Esophagus muscularis mucosa (tissue), 4 donors: ENCODE data around the gene LRRC34. TPM values are rescaled to one million over a fixed set of nuclear protein-coding genes. Genes with fewer than 3 reads are reported as not detected.

Source experiments
- DNase-seq: peaks from one replicate; pipeline ENCODE4 v3.0.0-alpha.2; 2017; ENCODE audit errors: extremely low spot score
- H3K27ac ChIP-seq, 4 donors: fragments of 200-600 bp; sonication (generic); replicated peaks in 1 of 4; 1 replicate in 3 of 4; 2 replicates in 1 of 4; pipeline ENCODE4 v1.5.1; 2016 to 2019; ENCODE audit warnings: mild to moderate bottlenecking in 1 of 4
- H3K27me3 ChIP-seq, 4 donors: fragments of 200-600 bp; sonication (generic); one replicate each; pipeline versions ENCODE4 v1.5.1 to v1.6.0; 2016 to 2019
- H3K36me3 ChIP-seq, 4 donors: fragments of 200-600 bp; sonication (generic); one replicate each; pipeline ENCODE4 v1.5.1; 2016 to 2019
- H3K4me1 ChIP-seq, 4 donors: fragments of 200-600 bp; sonication (generic); one replicate each; pipeline ENCODE4 v1.5.1; 2016 to 2019
- H3K4me3 ChIP-seq, 4 donors: fragments of 200-600 bp; sonication (generic); 1 replicate in 2 of 4; 2 replicates in 2 of 4; pipeline ENCODE4 v1.5.1; 2016 to 2019; ENCODE audit warnings: mild to moderate bottlenecking in 4 of 4, moderate library complexity in 1 of 4
- H3K9me3 ChIP-seq, 4 donors: fragments of 200-600 bp; sonication (generic); 1 replicate in 3 of 4; 2 replicates in 1 of 4; pipeline ENCODE4 v1.5.1; 2016 to 2019
- CTCF ChIP-seq, 3 experiments: fragments of 200-600 bp in 2 of 3; fragments of 450-650 bp in 1 of 3; sonication (generic) in 2 of 3; IDR thresholded peaks; one replicate each; pipeline ENCODE4 v1.5.1; 2017 to 2019; ENCODE audit warnings: antibody characterized with exemption in 3 of 3, mild to moderate bottlenecking in 2 of 3, moderate library complexity in 1 of 3
- EP300 ChIP-seq: sonication (generic); formaldehyde crosslinking; IDR thresholded peaks from one replicate; pipeline ENCODE4 v1.6.1; 2017; ENCODE audit warnings: antibody characterized with exemption
- POLR2A ChIP-seq: fragments of 450-650 bp; IDR thresholded peaks from one replicate; pipeline ENCODE4 v1.6.1; 2017; ENCODE audit warnings: antibody characterized with exemption, moderate library complexity, mild to moderate bottlenecking, low read depth
- POLR2AphosphoS5 ChIP-seq, 2 donors: sonication (generic); formaldehyde crosslinking; IDR thresholded peaks; one replicate each; pipeline ENCODE4 v1.6.1; 2017; ENCODE audit warnings: antibody characterized with exemption in 2 of 2
- WGBS: methylation state at CpG from one replicate; pipeline ENCODE4 v1.1.5; 2018; 5-methylcytosine and 5-hydroxymethylcytosine counted together
- intact Hi-C: fragments of 100-400 bp; cut with DNase I; formaldehyde crosslinking; loops from one replicate; pipeline ENCODE4 v1.15.1; 2023
- total RNA-seq, 4 donors: library from RNA; depleted of rRNA; stranded (reverse); fragments of >200 nt; gene quantifications; one replicate each; pipeline versions ENCODE4 v1.1.0 to v1.2.1, GENCODE V29; 2016

The LRRC34 gene
- total RNA-seq, 4 donors from 2014 or later = 2.0 to 2.9 (median 2.2) TPM

- H3K9me3 ChIP-seq = no peaks in the 10 kb centered on the region
- intact Hi-C loops = no loop called here
These were observed 37.9 kb upstream of the LRRC34 start for GRCh38 chr3:169850618-169851017.

GRCh38 chr3:169848741-169849140 lies 36.0 kb upstream of the LRRC34 start:
- no peak overlapping the region for H3K4me3 ChIP-seq
- WGBS = over 99% methylated on average over 3 of the region's 3 CpGs

More at GRCh38 chr3:169850618-169851017, 37.9 kb upstream of the LRRC34 start:
- peaks cover 0 to 23% (median 0%) of the 10 kb centered on the region in 4 donors for H3K27me3 ChIP-seq
- DNase-seq = no peak
- no peak overlapping the region for H3K4me3 ChIP-seq
- H3K4me1 ChIP-seq = no peaks in the 10 kb centered on the region
- H3K36me3 ChIP-seq = no peaks in the 10 kb centered on the region
- H3K27ac ChIP-seq = no peak overlapping the region
- TF ChIP-seq EP300 = no peak
- no peak for TF ChIP-seq POLR2A
- TF ChIP-seq CTCF (IDR thresholded peaks at IDR 0.05) = no peak
- no peak for TF ChIP-seq POLR2AphosphoS5 (IDR thresholded peaks at IDR 0.05)

GRCh38 chr3:169847896-169848295 lies 35.2 kb upstream of the LRRC34 start:
- intact Hi-C loops = no loop called here
- DNase-seq = no peak
- no peak for TF ChIP-seq POLR2A
- Histone ChIP-seq H3K4me3 (no peak overlapping the region), H3K36me3 (no peaks in the 10 kb centered on the region), H3K27me3 (peaks cover 0 to 4% (median 0%) of the 10 kb centered on the region in 4 donors), H3K4me1 (no peaks in the 10 kb centered on the region), H3K9me3 (no peaks in the 10 kb centered on the region), H3K27ac (no peak overlapping the region)
- 79% methylated on average over 4 of the region's 4 CpGs for WGBS

More at GRCh38 chr3:169848741-169849140, 36.0 kb upstream of the LRRC34 start:
- intact Hi-C loops = no loop called here
- Histone ChIP-seq H3K4me1 (no peaks in the 10 kb centered on the region), H3K27ac (no peak overlapping the region), H3K27me3 (peaks cover 0 to 12% (median 0%) of the 10 kb centered on the region in 4 donors), H3K36me3 (no peaks in the 10 kb centered on the region), H3K9me3 (no peaks in the 10 kb centered on the region)
- no peak for DNase-seq
- TF ChIP-seq POLR2AphosphoS5 (IDR thresholded peaks at IDR 0.05) = no peak
- no peak for TF ChIP-seq POLR2A
- TF ChIP-seq EP300 = no peak
- TF ChIP-seq CTCF (IDR thresholded peaks at IDR 0.05) = no peak

GRCh38 chr3:169846458-169847193 lies 33.9 kb upstream of the LRRC34 start:
- WGBS = 90% methylated on average over 11 of the region's 11 CpGs
- no peaks in the 10 kb centered on the region for H3K4me1 ChIP-seq
- H3K27me3 ChIP-seq = no peaks in the 10 kb centered on the region
- no peak overlapping the region for H3K4me3 ChIP-seq
- no peak overlapping the region for H3K27ac ChIP-seq
- no peaks in the 10 kb centered on the region for H3K9me3 ChIP-seq
- TF ChIP-seq EP300 (no peak), POLR2A (no peak), POLR2AphosphoS5 (IDR thresholded peaks at IDR 0.05) (no peak), CTCF (IDR thresholded peaks at IDR 0.05) (no peak)
- no peak for DNase-seq
- intact Hi-C loops = no loop called here
- no peaks in the 10 kb centered on the region for H3K36me3 ChIP-seq

- Histone ChIP-seq H3K27ac (no peak overlapping the region), H3K27me3 (no peaks in the 10 kb centered on the region), H3K4me1 (no peaks in the 10 kb centered on the region), H3K9me3 (no peaks in the 10 kb centered on the region), H3K36me3 (no peaks in the 10 kb centered on the region), H3K4me3 (no peak overlapping the region)
- WGBS = 69% methylated on average over 3 of the region's 3 CpGs
- no peak for TF ChIP-seq EP300
- no peak for TF ChIP-seq POLR2A
- TF ChIP-seq CTCF (IDR thresholded peaks at IDR 0.05) = no peak
- no peak for TF ChIP-seq POLR2AphosphoS5 (IDR thresholded peaks at IDR 0.05)
- no peak for DNase-seq
- intact Hi-C loops = no loop called here
These were observed 30.3 kb upstream of the LRRC34 start for GRCh38 chr3:169842960-169843359.
